ENCODE results near the gene NFKB1.

NFKB1 gene

DNA sequence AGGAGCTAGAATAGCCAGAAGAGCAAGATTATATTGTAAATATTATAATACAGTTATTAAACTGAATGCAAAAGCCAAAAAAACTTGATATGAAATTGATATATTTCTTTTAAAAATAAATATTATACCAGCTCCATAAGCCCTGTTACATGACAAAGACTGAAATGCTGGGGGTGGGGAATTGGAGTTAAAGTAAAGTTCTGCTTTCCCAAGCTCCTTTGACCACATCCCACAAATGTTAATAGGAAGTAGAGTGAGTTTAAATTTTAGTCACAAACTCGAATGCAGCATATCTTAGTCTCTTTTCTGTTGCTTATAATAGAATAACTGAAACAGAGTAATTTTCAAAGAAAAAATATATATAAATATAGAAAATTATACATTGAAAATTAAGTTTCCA, 46.9 kb upstream of the NFKB1 start:
- no peaks in the 10 kb centered on the region for H3K79me2 ChIP-seq (ENCODE audit: insufficient read depth, low read length)
- H3K9me3 ChIP-seq (ENCODE audit: insufficient read depth, low read length) = no peaks in the 10 kb centered on the region
- no peaks in the 10 kb centered on the region for H3F3A ChIP-seq (ENCODE audit: insufficient read depth)
- H4K20me1 ChIP-seq (ENCODE audit: low read depth, low read length) = no peaks in the 10 kb centered on the region
- TF ChIP-seq EZH2phosphoT487 (conservative IDR thresholded peaks at IDR 0.05; ENCODE audit: low read length) = no peak
- TF ChIP-seq, protein P1, sequence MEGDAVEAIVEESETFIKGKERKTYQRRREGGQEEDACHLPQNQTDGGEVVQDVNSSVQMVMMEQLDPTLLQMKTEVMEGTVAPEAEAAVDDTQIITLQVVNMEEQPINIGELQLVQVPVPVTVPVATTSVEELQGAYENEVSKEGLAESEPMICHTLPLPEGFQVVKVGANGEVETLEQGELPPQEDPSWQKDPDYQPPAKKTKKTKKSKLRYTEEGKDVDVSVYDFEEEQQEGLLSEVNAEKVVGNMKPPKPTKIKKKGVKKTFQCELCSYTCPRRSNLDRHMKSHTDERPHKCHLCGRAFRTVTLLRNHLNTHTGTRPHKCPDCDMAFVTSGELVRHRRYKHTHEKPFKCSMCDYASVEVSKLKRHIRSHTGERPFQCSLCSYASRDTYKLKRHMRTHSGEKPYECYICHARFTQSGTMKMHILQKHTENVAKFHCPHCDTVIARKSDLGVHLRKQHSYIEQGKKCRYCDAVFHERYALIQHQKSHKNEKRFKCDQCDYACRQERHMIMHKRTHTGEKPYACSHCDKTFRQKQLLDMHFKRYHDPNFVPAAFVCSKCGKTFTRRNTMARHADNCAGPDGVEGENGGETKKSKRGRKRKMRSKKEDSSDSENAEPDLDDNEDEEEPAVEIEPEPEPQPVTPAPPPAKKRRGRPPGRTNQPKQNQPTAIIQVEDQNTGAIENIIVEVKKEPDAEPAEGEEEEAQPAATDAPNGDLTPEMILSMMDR (IDR thresholded peaks at IDR 0.05; ENCODE audit: insufficient read depth, low read length, poor library complexity, severe bottlenecking) = no peak
- no peak overlapping the region for H3K4me2 ChIP-seq (ENCODE audit: low read depth, low read length, poor library complexity, severe bottlenecking)
- no peaks in the 10 kb centered on the region for H3K9me2 ChIP-seq (replicated peaks; ENCODE audit: insufficient read depth, low read length)
- H3K9ac ChIP-seq (ENCODE audit: low read length) = no peak overlapping the region
- H3K4me3 ChIP-seq (ENCODE audit: insufficient read depth, low read length, poor library complexity, severe bottlenecking) = no peak overlapping the region
- H3K27ac ChIP-seq (ENCODE audit: low read depth, low read length) = no peak overlapping the region
- no peaks in the 10 kb centered on the region for H3K36me3 ChIP-seq (ENCODE audit: low read length)
- no peak overlapping the region for H2AFZ ChIP-seq (ENCODE audit: low read depth, low read length, severe bottlenecking)
- H3K27me3 ChIP-seq (ENCODE audit: low read length) = no peaks in the 10 kb centered on the region

DNA sequence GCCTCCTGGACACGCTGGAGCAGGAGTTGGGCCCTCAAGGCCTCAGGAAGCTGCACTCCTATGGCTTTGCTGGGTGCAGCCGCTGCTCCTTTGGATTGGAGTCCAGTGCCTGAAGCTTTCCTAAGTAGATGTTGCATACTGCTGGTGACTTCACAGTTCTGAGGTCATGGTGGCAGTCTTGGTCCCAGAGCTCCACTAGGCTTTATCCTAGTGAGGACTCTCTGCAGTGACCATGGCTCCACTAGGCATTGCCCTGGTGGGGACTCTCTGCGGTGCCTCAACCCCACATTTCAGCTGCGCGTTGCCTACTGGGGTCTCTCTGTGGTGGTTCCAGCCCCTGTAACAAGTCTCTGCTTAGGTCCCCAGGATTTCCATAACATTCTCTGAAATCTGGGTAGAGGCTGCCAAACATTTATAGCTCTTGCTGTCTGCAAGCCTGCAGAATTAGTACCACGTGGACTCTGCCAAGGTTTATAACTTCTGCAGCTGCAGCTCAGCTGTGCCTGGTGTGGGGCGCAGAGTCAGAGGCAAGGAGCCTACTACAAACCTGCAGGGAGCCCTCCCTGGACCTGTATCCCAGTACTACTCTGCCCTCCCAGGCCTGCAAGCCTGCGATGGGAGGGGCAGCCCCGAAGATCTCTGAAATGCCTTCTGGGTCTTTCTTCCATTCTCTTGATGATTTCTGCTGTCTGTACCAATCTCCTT, 46.0 kb upstream of the NFKB1 start:
- no peaks in the 10 kb centered on the region for H3K36me3 ChIP-seq (ENCODE audit: low read length)
- no peaks in the 10 kb centered on the region for H3K27me3 ChIP-seq (ENCODE audit: low read length)

DNA sequence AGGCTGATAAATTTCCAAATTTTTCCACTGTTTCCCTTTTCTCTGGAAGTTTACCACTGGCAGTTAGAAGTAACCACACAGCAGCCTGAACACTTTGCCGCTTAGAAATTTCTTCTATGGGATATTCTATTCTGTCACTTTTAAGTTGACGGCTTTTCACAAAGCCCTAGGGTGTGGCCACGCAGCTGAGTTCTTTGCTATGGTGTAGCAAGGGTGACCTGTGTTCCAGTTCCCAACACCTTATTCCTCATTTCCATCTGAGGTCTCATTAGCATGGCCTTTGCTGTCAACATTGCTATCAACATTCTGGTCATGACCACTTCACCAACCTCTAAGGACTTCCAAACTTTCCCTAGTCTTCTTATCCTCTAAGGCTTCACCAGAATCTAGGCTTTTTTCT, 45.4 kb upstream of the NFKB1 start:
- Histone ChIP-seq H3K9me2 (replicated peaks; ENCODE audit: insufficient read depth, low read length) (no peaks in the 10 kb centered on the region), H3K4me2 (ENCODE audit: low read depth, low read length, poor library complexity, severe bottlenecking) (no peak overlapping the region), H3F3A (ENCODE audit: insufficient read depth) (no peaks in the 10 kb centered on the region), H3K79me2 (ENCODE audit: insufficient read depth, low read length) (no peaks in the 10 kb centered on the region), H3K27me3 (ENCODE audit: low read length) (no peaks in the 10 kb centered on the region), H3K4me3 (ENCODE audit: insufficient read depth, low read length, poor library complexity, severe bottlenecking) (no peak overlapping the region), H3K9me3 (ENCODE audit: insufficient read depth, low read length) (no peaks in the 10 kb centered on the region), H3K27ac (ENCODE audit: low read depth, low read length) (no peak overlapping the region), H2AFZ (ENCODE audit: low read depth, low read length, severe bottlenecking) (no peak overlapping the region), H3K36me3 (ENCODE audit: low read length) (no peaks in the 10 kb centered on the region), H4K20me1 (ENCODE audit: low read depth, low read length) (no peaks in the 10 kb centered on the region), H3K9ac (ENCODE audit: low read length) (no peak overlapping the region)
- TF ChIP-seq, protein P1 (IDR thresholded peaks at IDR 0.05; ENCODE audit: insufficient read depth, low read length, poor library complexity, severe bottlenecking) = no peak
- no peak for TF ChIP-seq EZH2phosphoT487 (conservative IDR thresholded peaks at IDR 0.05; ENCODE audit: low read length)

More for the DNA sequence above, 46.0 kb upstream of the NFKB1 start:
- H3K79me2 ChIP-seq (ENCODE audit: insufficient read depth, low read length) = no peaks in the 10 kb centered on the region
- no peaks in the 10 kb centered on the region for H3K9me2 ChIP-seq (replicated peaks; ENCODE audit: insufficient read depth, low read length)
- no peak overlapping the region for H3K4me2 ChIP-seq (ENCODE audit: low read depth, low read length, poor library complexity, severe bottlenecking)
- H4K20me1 ChIP-seq (ENCODE audit: low read depth, low read length) = no peaks in the 10 kb centered on the region
- no peak for TF ChIP-seq EZH2phosphoT487 (conservative IDR thresholded peaks at IDR 0.05; ENCODE audit: low read length)
- TF ChIP-seq, protein P1 (IDR thresholded peaks at IDR 0.05; ENCODE audit: insufficient read depth, low read length, poor library complexity, severe bottlenecking) = no peak
- no peak overlapping the region for H2AFZ ChIP-seq (ENCODE audit: low read depth, low read length, severe bottlenecking)
- H3K9ac ChIP-seq (ENCODE audit: low read length) = no peak overlapping the region
- no peaks in the 10 kb centered on the region for H3F3A ChIP-seq (ENCODE audit: insufficient read depth)
- no peaks in the 10 kb centered on the region for H3K9me3 ChIP-seq (ENCODE audit: insufficient read depth, low read length)
- no peak overlapping the region for H3K4me3 ChIP-seq (ENCODE audit: insufficient read depth, low read length, poor library complexity, severe bottlenecking)
- H3K27ac ChIP-seq (ENCODE audit: low read depth, low read length) = no peak overlapping the region

Measured in SU-DHL-6 (cell line).